Activated T-cell treated with anti-CD3 and anti-CD28 coated beads, Interleukin-2, amount 50 U/mL, for 48 hours (primary cell): ENCODE measurements around the gene KDM4C.
A peak's percentile ranks its signal among the peaks of the same experiment; 100 is the strongest.
"Not testable (repeated sequence)": the region's sequence is repeated elsewhere in the genome, so short reads cannot be mapped to it uniquely, and the experiment has no call there.

Source experiments
- DNase-seq, 2 experiments: peaks; one replicate each; pipeline ENCODE4 v3.0.0-alpha.2; 2020

The KDM4C gene

DNA sequence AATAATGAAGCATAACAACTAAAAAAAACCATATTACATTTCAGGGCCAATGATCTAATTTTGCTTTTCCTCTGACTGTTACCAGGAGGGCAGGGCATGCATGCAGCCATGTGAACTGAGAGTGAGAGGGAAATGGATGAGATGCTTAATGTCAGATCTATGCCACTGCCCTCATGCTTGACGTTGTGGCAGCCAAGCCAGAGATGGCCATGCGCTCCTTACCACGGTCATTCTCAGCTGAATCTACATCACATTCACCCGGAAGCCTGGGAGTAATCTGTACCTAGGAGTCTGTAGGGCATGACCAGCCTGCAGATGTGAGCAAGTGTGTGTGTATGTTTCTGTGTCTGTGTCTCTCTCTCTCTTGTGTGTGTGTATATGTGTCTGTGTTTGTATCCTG, 183.7 kb downstream of the KDM4C start:
- DNase-seq, result no peak

DNA sequence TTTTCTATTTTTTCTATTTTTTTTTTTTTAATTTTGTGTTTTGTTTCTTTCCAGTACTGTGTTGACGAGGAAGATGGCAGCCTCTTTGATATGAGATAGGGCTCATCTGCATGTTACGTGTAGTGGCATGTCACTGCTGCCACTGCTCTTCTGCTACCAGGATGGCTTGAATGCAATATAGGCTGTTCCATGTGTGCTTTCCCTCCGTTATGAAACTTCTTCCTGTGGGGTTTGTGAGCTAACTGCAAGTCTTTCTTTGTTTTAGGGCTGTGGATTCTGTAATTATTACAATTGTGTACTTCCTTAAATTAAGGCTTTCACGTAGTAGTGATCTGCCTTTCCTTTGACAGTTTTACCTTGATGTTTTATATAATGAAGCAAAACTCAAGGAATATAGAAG, 184.6 kb downstream of the KDM4C start:
- DNase-seq, result no peak

DNA sequence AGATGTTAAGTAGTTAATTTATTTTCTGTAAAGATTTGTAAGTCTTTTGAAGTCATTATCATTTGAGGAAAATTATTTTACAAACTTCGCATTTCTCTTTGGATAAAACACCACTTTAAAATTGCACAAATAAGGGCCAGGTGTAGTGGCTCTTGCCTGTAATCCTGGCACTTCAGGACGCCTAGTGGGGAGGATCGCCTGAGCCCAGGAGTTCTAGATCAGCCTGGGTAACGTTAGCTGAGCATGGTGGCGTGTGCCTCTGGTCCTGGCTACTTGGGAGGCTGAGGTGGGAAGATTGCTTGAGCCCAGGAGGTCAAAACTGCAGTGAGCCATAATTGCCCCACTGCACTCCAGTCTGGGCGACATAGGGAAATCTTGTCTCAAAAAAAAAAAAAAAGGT, 185.5 kb downstream of the KDM4C start:
- DNase-seq, result no peak

DNA sequence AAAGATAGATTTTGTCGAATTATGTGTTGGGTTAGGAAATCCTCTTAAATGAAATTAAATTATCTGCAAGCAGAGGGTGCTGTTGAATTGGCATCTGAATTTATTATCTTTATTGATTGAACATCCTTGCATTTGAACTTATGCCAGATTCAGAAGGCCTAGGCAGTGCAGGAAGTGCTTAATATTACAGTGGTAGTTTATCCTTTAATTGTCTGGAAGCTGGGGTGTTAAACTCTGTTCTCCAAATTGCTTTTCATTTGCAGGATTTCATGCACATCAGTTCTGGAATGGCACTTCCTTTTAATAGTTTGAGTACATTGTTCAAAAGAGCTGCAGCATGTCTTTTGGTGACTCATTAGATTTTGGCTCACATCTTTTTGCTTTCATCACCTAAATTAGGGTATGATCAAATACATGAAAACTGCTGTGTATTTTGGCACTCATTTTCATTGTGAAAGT, 186.3 kb downstream of the KDM4C start:
- DNase-seq, result no peak

DNA sequence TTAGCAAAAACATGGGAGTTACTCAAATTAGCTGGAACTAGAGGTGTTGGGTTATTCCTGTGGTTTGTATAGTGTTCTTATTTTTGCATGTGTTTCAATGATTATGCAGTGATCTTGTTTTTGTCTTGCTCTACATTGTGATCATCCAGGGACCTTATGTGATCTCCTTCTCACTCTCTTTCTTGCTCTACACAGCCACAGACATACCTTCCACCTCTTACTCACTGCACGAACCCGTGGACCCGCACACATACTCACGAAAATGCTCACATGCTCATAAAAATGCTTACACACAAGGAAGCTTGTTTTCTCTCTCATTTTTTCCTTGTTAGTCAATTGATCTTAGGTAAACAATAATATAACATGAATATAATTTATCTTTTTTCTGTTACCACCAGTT, 187.1 kb downstream of the KDM4C start:
- no peak for DNase-seq

DNA sequence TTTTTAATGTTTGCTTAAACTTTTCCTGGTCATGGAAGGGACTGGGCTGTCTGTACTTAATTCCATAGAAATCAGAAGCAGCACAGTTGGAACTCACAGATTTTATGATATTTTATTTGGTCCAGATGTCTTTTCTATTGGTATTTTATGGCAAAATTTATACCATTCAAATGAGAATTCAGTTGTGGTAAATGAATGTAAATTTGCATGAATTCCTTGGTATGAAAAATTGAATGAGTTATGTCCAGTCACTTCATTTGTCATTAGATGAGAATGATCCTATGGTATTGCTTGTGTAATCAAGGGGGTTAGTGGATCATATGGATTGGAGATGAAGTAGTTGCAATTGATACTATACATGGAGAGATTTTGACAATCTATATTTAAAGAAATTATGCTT, 188.0 kb downstream of the KDM4C start:
- no peak for DNase-seq

DNA sequence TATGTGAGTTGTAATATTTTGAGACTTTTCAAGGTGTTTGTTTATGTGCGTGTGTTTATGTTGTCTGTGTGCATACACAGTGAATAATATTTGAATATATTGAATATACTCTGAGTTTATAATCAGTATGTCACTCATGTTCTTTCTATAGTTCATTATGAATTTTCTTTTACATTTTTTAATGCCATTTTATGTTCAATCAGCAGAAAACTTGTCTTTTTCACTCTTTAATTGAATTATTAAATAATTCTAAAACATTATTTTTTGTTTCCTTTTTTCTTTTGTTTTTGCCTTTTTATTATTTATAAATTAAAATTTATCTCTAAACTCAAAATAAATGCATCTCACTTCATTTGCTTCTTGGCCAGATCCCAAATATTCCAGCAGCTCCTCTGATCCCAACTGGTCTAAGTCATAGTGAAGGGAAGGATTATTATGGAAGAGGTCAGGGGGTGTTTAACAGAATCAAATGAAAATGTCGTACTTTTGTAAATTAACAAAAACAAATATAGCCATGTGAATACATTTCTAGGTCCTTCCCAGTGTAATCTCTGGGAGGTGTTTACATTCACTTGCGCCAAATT, 188.9 kb downstream of the KDM4C start:
- no peak for DNase-seq

DNA sequence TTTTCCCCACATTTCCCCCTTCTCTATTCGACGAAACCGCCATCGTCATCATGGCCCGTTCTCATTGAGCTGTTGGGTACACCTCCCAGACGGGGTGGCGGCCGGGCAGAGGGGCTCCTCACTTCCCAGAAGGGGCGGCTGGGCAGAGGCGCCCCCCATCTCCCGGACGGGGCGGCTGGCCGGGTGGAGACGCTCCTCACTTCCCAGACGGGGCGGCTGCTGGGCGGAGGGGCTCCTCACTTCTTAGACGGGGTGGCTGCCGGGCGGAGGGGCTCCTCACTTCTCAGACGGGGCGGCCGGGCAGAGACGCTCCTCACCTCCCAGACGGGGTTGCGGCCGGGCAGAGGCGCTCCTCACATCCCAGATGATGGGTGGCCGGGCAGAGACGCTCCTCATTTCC, 191.1 kb downstream of the KDM4C start:
- not testable (repeated sequence) for DNase-seq

DNA sequence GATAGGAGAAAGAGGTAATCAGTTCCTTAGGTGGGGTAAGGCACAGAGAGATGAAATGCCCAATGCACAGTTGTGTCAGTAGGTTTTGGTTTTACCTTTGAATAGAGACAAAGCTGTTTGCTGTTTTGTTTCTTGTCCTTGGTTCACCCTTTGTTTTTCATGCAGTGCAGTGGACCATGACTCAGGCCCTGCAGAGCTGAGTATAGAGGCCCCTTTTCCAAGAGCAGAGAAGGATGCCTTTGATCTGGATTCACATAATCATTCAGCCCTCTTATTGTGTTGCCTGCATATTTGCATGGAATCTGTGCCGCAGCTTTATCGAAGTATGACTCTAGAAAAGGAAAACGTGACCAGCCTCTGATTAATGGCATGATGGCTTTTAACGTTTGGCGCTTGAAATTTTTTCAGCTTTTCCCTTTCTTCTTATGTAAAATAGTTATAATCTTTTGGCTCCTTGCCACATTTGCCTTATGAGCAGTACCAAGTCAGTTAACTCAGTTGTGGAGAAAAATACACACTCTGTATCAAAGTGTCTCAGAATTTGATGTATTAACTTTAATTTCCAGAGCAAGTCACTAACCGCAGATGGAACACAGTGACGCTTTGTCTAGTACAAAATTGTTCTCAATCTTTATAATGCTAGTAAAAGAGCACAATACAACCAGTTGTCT, 197.6 kb downstream of the KDM4C start:
- peak in 1 of 2 experiments; percentile 27 for DNase-seq

DNA sequence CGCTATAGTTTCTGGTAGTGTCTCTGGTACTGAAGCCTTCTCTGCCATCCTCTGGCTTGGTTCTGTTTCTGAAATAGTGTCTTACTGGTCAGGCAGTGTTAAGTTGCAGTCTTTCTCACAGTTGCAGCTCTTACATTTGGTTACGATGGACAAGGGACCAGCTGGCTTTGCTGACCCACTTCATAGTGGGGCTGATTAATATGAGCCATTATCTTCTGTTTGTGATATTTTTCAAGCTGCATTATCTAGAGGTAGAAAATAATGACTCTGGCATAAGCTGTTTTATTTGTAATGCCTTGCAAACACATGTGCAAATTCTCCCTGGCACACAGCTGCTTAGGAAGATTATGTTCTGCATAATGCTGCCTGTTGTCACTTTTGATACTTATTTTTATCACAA, 199.1 kb downstream of the KDM4C start:
- DNase-seq, result no peak

DNA sequence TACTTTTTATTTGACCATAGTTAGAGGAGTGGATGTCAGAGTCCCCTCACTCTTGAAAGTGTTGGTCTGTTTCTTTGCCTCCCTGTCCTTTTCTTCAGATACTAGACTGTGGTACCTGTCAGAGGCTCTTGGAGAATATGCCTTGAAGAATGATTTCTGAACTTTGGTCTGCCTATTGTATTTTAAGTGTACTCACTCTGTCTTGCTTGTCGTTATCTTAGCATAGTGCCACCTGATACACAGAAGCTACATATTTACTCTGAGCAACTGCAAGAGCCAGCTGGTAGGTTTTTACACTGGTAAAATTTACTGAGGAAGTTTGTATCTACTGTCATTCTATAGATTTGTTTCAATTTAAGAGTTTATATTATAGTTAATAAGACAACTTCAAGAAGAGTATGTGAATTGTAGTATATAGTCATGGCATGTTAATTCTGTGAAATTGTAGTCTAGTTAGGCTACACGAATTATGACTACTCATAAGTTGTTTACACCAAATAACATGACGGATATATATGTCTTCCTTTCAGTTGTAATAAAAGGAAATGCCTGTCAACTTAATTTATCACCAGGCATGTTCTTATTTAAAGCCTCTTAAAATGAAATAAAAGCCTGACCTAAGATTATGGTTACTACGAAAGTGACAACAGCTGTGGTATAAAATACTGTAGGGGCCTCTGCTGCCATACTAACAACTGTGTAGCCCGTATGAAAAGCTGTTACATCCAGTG, 201.7 kb downstream of the KDM4C start:
- no peak for DNase-seq

DNA sequence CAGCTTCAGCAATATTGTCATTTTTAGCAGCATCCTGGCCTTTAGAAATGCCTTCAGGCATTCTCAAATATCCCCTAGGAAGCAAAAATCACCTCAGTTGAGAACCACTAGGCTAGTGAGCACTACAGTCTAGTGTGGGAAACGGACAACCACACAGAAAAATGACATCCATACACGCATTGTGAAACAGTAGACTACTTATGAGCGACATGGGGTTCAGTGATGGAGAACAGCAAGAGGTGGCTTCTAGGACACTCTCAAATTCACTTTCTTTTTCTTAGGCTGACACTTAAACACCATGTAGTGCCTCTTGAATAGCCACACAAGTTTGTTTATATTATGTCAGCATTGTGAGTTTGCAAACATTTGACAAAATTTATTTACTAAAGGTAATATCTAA, 203.0 kb downstream of the KDM4C start:
- no peak for DNase-seq

DNA sequence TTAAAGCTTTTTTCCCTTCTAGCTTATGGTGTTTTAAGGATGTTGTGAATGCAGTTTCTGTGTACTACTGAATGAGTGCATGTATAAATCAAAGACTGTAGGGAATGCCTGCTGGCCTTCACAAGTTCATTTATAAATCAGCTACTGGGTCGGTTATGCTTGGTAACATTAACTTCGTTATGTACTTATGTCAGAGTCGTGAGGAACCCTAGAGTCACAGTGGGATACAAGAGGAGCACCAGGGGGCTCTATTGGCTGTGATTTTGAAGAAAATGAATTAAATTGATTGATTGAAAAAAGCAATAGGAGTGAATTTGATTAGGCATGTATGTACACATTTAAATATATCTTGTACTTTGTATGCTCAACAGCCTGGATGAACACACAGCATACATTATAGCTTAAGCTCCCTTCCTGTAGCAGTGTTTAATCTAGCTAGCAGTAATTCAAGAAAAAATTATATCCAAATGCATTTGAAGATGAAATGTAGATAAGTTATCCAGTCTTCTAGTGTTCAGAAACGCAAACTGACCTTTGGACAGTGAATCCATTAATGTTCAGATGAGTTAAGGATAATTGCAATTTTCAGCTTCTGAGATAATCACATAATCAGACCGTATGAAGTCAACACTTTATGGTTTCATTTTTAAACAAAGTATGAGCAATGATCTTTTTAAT, 204.2 kb downstream of the KDM4C start:
- no peak for DNase-seq

DNA sequence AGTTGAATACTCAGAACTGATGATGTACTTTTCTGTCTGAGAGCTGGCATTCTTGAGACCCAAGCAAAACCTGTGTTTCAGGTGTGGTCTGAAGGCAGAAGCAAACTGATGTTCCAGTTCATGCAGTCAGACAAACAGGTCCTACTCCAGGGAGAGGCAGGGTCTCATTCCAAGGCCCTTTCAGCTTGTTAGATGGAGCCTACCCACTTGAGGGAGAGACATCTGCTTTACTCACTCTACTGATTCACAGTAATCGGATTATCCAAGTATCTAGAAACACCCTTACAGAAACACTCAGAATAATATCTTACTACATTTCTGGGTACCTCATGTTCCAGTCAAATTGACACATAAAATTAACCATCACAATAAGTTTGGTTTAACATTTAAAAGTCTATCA, 207.8 kb downstream of the KDM4C start:
- DNase-seq, result no peak

DNA sequence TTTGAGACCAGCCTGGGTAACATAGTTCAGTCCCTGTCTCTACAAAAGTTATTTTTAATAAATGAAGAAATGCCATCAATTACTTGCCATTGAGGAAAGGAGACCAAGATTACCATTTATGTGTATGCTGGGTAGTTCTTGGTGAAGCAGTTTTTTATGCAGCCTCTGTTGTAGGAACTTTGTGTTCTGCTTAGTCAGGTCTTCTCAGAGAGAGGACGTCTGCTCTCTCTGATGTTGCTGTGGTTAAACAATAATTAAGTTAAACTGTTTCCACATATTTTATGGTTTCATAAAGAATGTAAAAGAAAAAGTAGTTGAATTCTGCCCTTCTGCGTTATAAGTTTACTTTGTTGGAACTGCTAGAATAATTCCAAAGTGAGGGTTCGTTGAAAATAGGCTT, 210.5 kb downstream of the KDM4C start:
- no peak for DNase-seq

DNA sequence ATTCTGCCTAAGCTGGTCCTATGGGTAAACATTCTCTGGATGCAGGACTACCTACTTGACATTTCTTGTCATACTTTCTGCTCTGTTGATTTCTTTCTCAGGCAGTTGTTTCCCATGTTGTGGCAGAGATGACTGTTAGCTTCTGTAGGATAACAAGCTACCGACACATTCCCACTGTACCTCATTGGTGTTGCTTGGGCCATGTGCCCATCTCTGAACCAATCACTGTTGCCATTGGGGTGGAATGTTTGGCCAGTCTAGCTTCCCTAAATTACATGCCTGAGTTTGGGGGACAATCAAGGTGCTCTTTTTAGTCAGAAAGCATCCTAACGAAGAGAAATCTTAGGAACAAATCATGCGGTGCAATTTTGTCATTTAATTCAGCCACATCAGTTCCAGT, 212.0 kb downstream of the KDM4C start:
- DNase-seq, result no peak

DNA sequence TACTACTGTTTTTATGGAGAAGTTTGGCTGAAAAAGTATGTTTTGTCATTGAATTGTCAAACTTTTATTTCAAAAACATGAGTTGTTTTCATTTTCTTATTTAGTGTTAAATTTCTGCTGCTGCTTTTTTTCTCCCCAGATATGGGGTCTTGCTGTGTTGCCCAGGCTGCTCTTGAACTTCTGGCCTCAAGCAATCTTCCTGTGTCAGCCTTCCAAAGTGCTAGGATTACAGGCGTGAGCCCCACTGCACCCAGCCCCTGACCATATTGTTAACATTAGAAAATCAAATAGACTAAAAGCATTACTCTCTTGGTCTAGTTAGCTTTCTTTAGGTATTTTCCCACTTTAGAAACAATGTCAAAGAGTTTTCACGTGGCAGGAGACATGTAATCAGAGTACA, 215.3 kb downstream of the KDM4C start:
- no peak for DNase-seq

DNA sequence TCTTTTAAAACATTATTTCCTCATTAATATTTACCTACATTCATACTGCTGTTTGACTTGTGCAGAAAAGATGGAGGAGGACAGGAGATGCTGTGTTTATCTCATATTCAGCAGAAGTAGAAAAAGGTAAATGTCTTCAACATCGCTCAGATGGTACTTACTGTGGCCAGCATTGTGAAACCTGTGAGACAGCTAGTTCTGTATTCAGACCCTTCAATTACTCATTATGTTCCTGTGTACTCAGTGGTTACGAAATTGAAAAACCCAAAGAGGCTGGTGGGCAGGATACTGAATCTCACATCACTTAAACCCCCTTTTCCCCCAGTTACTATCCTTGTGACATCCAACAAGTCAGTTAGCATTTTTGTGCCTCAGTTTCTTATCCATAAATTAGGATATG, 216.0 kb downstream of the KDM4C start:
- DNase-seq, result no peak

DNA sequence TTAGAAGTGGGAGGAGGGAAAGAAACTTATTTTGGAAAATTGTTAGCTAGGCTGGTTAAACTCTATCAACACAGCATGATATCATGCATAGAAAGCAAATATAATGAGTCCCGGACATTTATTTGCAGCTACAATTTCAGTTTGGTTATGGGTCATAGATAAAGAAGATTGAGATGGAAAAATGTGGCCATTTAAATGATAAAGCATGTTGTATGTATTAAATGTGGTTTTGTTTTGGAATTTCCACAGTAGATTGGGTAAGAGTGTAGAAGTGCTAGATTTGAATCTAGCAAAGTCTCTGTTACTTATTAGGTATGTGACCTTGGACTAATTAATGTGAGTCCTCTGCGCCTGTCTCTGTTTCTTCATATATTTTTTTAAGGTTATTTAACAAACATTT, 217.4 kb downstream of the KDM4C start:
- no peak for DNase-seq

DNA sequence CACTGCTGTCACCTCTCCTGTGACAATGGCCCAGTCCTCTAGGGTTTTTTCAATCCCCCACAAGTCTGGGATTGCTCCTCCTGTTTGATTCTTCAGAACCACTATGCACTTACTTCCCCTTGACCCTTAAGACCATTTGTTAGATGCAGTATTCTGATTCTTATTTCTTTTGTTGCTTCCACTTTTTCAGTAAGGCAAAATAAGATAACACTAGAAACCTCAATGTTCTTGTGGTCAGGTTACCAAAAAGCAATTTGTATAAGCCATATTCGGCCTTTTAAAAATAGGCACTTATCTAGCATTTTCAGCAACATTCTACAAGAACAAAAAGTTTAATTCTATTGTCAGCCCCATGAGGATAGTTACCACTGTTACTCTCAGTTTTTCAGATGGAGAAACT, 220.0 kb downstream of the KDM4C start:
- no peak for DNase-seq

DNA sequence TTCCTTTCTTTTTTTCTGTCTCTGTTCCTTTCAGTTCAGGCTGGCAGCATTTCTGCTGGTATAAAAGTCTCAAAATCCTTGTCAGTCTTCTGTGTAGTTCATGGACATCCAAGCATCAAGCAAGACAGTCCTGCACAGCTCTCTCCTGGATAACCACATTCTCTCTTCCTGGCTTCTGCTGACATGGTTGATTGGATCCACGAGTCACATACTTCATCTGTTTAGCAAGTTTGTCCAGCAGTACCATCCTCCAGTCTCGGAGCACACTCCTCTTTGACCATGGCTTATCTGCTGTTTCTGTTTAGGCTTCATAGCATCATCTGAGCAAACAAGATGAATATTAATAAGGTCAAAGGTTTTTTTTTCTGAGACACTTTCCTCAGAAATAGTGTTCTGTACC, 220.8 kb downstream of the KDM4C start:
- DNase-seq, result no peak

DNA sequence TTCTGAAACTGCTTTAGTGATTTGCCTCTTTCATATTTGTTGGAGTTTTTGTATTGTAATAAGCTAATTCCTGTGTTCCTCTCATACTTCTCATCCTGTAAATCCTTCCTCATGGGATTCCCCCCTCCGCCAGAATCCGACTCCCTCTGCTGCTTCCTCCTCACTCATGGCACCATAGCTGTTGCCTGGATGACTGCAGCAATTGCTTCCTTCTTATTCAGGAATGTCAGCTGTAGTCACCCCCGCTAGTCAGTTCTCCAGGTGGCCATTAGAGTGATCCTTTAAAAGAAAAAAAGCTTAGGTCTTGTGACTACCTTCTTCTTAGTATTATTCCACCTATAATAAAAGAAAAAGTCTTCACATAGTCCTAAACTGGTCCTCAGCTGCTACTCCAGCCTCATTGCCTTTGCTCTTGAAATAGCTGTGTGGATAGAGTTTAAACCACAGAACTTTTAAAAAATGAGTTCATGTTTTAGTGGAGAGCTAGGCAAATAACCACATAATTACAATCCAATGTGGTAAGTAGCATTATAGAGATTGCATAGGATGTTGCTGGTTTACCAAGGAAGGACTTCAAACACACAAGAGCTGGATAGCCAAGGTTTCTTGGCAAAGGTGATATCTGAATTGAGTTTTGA, 227.3 kb downstream of the KDM4C start:
- DNase-seq, result no peak

DNA sequence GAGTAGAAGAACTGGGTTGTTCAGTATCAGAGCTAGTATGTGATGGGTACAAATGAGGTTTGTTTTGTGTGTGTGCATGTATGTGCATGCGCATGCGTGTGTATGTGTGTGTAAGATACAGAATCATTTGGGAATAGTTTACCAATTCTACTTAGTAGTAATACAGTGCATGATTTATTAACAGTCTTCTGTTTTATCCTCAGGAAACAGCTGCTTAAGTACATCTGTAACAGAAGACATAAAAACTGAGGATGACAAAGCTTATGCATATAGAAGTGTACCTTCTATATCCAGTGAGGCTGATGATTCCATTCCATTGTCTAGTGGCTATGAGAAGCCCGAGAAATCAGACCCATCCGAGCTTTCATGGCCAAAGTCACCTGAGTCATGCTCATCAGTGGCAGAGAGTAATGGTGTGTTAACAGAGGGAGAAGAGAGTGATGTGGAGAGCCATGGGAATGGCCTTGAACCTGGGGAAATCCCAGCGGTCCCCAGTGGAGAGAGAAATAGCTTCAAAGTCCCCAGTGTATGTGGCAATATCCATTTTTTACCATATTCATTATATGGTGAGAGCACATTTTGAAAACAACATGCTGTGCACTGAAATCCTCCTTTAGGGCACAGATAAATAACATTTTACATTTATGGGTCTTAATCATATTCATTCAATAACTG, 228.5 kb downstream of the KDM4C start:
- no peak for DNase-seq
